ENCODE measurements around the gene KDM5B.

Gene KDM5B

GRCh38 chr1:202694314-202694713 is 113.9 kb downstream of the KDM5B start:
- no peak for DNase-seq (ENCODE audit: low read depth)
- H3K4me3 ChIP-seq (ENCODE audit: low read length) = no peak overlapping the region
- TF ChIP-seq CTCF (IDR thresholded peaks at IDR 0.05; ENCODE audit: insufficient read depth, low read depth, low read length, missing control alignments) = no peak

- H3K4me3 ChIP-seq (ENCODE audit: low read length) = no peak overlapping the region
- peak; percentile 49 for TF ChIP-seq CTCF (IDR thresholded peaks at IDR 0.05; ENCODE audit: insufficient read depth, low read depth, low read length, missing control alignments)
- DNase-seq (ENCODE audit: low read depth) = peak; percentile 75
These were observed 115.2 kb downstream of the KDM5B start for GRCh38 chr1:202692959-202693555.

- no peak overlapping the region for H3K4me3 ChIP-seq (ENCODE audit: low read length)
- TF ChIP-seq CTCF (IDR thresholded peaks at IDR 0.05; ENCODE audit: insufficient read depth, low read depth, low read length, missing control alignments) = no peak
- DNase-seq (ENCODE audit: low read depth) = no peak
These were observed 116.4 kb downstream of the KDM5B start for GRCh38 chr1:202691816-202692215.

- no peak for TF ChIP-seq CTCF (IDR thresholded peaks at IDR 0.05; ENCODE audit: insufficient read depth, low read depth, low read length, missing control alignments)
- peak; percentile 53 for DNase-seq (ENCODE audit: low read depth)
These were observed 118.5 kb downstream of the KDM5B start for GRCh38 chr1:202689493-202690342.

GRCh38 chr1:202689082-202689481 is 119.1 kb downstream of the KDM5B start:
- DNase-seq (ENCODE audit: low read depth) = no peak
- no peak overlapping the region for H3K4me3 ChIP-seq (ENCODE audit: low read length)
- no peak for TF ChIP-seq CTCF (IDR thresholded peaks at IDR 0.05; ENCODE audit: insufficient read depth, low read depth, low read length, missing control alignments)

More at GRCh38 chr1:202689493-202690342, 118.5 kb downstream of the KDM5B start:
- H3K4me3 ChIP-seq (ENCODE audit: low read length) = no peak overlapping the region

GRCh38 chr1:202688401-202688800 is 119.8 kb downstream of the KDM5B start:
- DNase-seq (ENCODE audit: low read depth) = peak; percentile 8
- no peak for TF ChIP-seq CTCF (IDR thresholded peaks at IDR 0.05; ENCODE audit: insufficient read depth, low read depth, low read length, missing control alignments)
- no peak overlapping the region for H3K4me3 ChIP-seq (ENCODE audit: low read length)
